ENCODE measurements around the gene METTL21C.

Gene METTL21C

GRCh38 chr13:102642029-102642428, 52.8 kb downstream of the METTL21C start:
- POLR2A ChIA-PET: no interaction called here
- Histone ChIP-seq H3K9me3 (ENCODE audit: control extremely low read depth in 1 of 5, control insufficient read depth in 4 of 5, insufficient read depth in 2 of 5, low read depth in 1 of 5, low read length in 4 of 5) (no peaks in the 10 kb centered on the region), H3K27me3 (replicated peaks in 2 of 5; ENCODE audit: control insufficient read depth in 4 of 5, insufficient read depth in 5 of 5, low read length in 4 of 5) (no peaks in the 10 kb centered on the region), H3K4me3 (ENCODE audit: control insufficient read depth in 1 of 7, extremely low read depth in 1 of 7, insufficient read depth in 4 of 7, low read depth in 2 of 7, low read length in 6 of 7) (no peak overlapping the region), H3K27ac (ENCODE audit: insufficient read depth in 1 of 2, low read depth in 1 of 2, low read length in 2 of 2, poor library complexity in 1 of 2, severe bottlenecking in 2 of 2) (no peak overlapping the region), H3K4me1 (ENCODE audit: control extremely low read depth in 1 of 4, control insufficient read depth in 4 of 4, insufficient read depth in 4 of 4, low read length in 3 of 4) (no peaks in the 10 kb centered on the region), H3K36me3 (ENCODE audit: control insufficient read depth in 4 of 4, insufficient read depth in 4 of 4, low read length in 3 of 4) (peaks cover 36 to 93% (median 56%) of the 10 kb centered on the region in 4 experiments)
- WGBS (ENCODE audit: insufficient coverage): 93% methylated on average over 3 of the region's 4 CpGs
- no peak for DNase-seq
- CTCF ChIA-PET: interaction anchor here (0.6 to 4.7 kb wide), 3 partner anchors 10 to 42 kb away, joined by 3 to 29 read pairs (median 12); no protein-coding TSS in a partner anchor

- H3K27me3 ChIP-seq (replicated peaks in 2 of 5; ENCODE audit: control insufficient read depth in 4 of 5, insufficient read depth in 5 of 5, low read length in 4 of 5): no peaks in the 10 kb centered on the region
- no peaks in the 10 kb centered on the region for H3K9me3 ChIP-seq (ENCODE audit: control extremely low read depth in 1 of 5, control insufficient read depth in 4 of 5, insufficient read depth in 2 of 5, low read depth in 1 of 5, low read length in 4 of 5)
- ChIA-PET POLR2A (no interaction called here), CTCF (interaction anchor here (1.3 to 1.8 kb wide), 2 partner anchors 30 to 47 kb away, joined by 5 read pairs; no protein-coding TSS in a partner anchor)
- H3K36me3 ChIP-seq (ENCODE audit: control insufficient read depth in 4 of 4, insufficient read depth in 4 of 4, low read length in 3 of 4): peaks cover 42 to 94% (median 61%) of the 10 kb centered on the region in 4 experiments
- H3K27ac ChIP-seq (ENCODE audit: insufficient read depth in 1 of 2, low read depth in 1 of 2, low read length in 2 of 2, poor library complexity in 1 of 2, severe bottlenecking in 2 of 2): no peak overlapping the region
- H3K4me1 ChIP-seq (ENCODE audit: control extremely low read depth in 1 of 4, control insufficient read depth in 4 of 4, insufficient read depth in 4 of 4, low read length in 3 of 4): no peaks in the 10 kb centered on the region
- H3K4me3 ChIP-seq (ENCODE audit: control insufficient read depth in 1 of 7, extremely low read depth in 1 of 7, insufficient read depth in 4 of 7, low read depth in 2 of 7, low read length in 6 of 7): no peak overlapping the region
- 75% methylated on average over 1 of the region's 3 CpGs for WGBS (ENCODE audit: insufficient coverage)
- DNase-seq: no peak
These were observed 56.1 kb downstream of the METTL21C start for GRCh38 chr13:102638741-102639140.

Measured in common myeloid progenitor, CD34-positive (primary cell).